ENCODE measurements around the gene MAST3.

MAST3 gene

DNA sequence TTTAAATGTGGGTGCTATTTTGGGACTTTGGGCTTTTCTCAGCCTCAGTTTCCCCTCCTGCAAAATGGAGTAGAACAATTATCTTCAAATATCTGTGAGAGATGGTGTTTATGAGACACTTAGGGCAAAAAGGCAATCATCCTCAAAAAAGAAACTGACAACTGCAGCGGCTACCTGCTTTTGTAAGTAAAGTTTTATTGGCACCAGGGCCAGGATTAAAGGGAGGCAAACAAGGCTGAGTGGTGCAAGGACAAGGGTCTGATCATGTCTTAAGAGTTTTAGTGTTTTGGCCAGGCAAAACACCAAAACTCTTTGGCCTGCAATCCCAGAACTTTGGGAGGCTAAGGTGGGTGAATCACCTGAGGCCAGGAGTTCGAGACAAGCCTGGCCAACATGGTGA lies 1.3 kb upstream of the MAST3 start:
- no peak for DNase-seq
- H3K9ac ChIP-seq (ENCODE audit: low read length), result no peak overlapping the region

GRCh38 chr19:18097993-18098890 lies 664 bp downstream of the MAST3 start:
- no peaks in the 10 kb centered on the region for H3K36me3 ChIP-seq (ENCODE audit: control insufficient read depth, insufficient read depth, low read length)
- no peak overlapping the region for H2BK5ac ChIP-seq (ENCODE audit: low read length)
- peak overlapping the region; percentile 1 for H3K4me3 ChIP-seq (ENCODE audit: low read length)
- peaks cover 1% of the 10 kb centered on the region for H3K4me1 ChIP-seq (ENCODE audit: control insufficient read depth, low read depth, low read length)
- no peak overlapping the region for H4K5ac ChIP-seq (ENCODE audit: low read length)
- H3K27me3 ChIP-seq (ENCODE audit: insufficient read depth, low read length, poor library complexity), result no peaks in the 10 kb centered on the region
- H3K4me2 ChIP-seq (ENCODE audit: low read length), result peak overlapping the region; percentile 25
- H3K79me2 ChIP-seq (ENCODE audit: control insufficient read depth, insufficient read depth, low read length), result no peaks in the 10 kb centered on the region
- no peaks in the 10 kb centered on the region for H3K79me1 ChIP-seq (ENCODE audit: low read length)
- H3K4ac ChIP-seq (ENCODE audit: low read depth, low read length), result no peak overlapping the region
- H2BK120ac ChIP-seq (ENCODE audit: low read depth, low read length), result no peak overlapping the region
- H3K23ac ChIP-seq (ENCODE audit: low read length), result no peak overlapping the region
- H2AK5ac ChIP-seq (ENCODE audit: low read length), result no peak overlapping the region
- no peak overlapping the region for H4K8ac ChIP-seq (ENCODE audit: low read depth, low read length)
- whole genome bisulfite sequencing (ENCODE audit: extremely low coverage, insufficient coverage, low lambda C conversion rate), result no CpG with 5 or more reads among the region's 22 CpGs
- peak overlapping the region; percentile 47 for H3K9ac ChIP-seq (ENCODE audit: low read length)
- H3K56ac ChIP-seq (ENCODE audit: low read length), result peak overlapping the region; percentile 60
- no peak overlapping the region for H3K27ac ChIP-seq (ENCODE audit: low read depth, low read length)
- H2BK15ac ChIP-seq (replicated peaks; ENCODE audit: low read depth), result no peak overlapping the region
- no peak overlapping the region for H3K18ac ChIP-seq (ENCODE audit: low read length)
- DNase-seq, result no peak

More for the DNA sequence above, 1.3 kb upstream of the MAST3 start:
- H3K79me2 ChIP-seq (ENCODE audit: control insufficient read depth, insufficient read depth, low read length), result no peaks in the 10 kb centered on the region
- no peak overlapping the region for H2BK5ac ChIP-seq (ENCODE audit: low read length)
- no peaks in the 10 kb centered on the region for H3K79me1 ChIP-seq (ENCODE audit: low read length)
- H2BK120ac ChIP-seq (ENCODE audit: low read depth, low read length), result no peak overlapping the region
- peaks cover 1% of the 10 kb centered on the region for H3K4me1 ChIP-seq (ENCODE audit: control insufficient read depth, low read depth, low read length)
- H2BK15ac ChIP-seq (replicated peaks; ENCODE audit: low read depth), result no peak overlapping the region
- no peak overlapping the region for H3K4ac ChIP-seq (ENCODE audit: low read depth, low read length)
- no peak overlapping the region for H4K8ac ChIP-seq (ENCODE audit: low read depth, low read length)
- H3K56ac ChIP-seq (ENCODE audit: low read length), result no peak overlapping the region
- H3K18ac ChIP-seq (ENCODE audit: low read length), result no peak overlapping the region
- H4K5ac ChIP-seq (ENCODE audit: low read length), result no peak overlapping the region
- no peak overlapping the region for H3K4me2 ChIP-seq (ENCODE audit: low read length)
- H3K36me3 ChIP-seq (ENCODE audit: control insufficient read depth, insufficient read depth, low read length), result no peaks in the 10 kb centered on the region
- no peak overlapping the region for H2AK5ac ChIP-seq (ENCODE audit: low read length)
- H3K4me3 ChIP-seq (ENCODE audit: low read length), result no peak overlapping the region
- WGBS (ENCODE audit: extremely low coverage, insufficient coverage, low lambda C conversion rate), result no CpG with 5 or more reads among the region's 2 CpGs
- no peaks in the 10 kb centered on the region for H3K27me3 ChIP-seq (ENCODE audit: insufficient read depth, low read length, poor library complexity)
- no peak overlapping the region for H3K27ac ChIP-seq (ENCODE audit: low read depth, low read length)
- H3K23ac ChIP-seq (ENCODE audit: low read length), result no peak overlapping the region

DNA sequence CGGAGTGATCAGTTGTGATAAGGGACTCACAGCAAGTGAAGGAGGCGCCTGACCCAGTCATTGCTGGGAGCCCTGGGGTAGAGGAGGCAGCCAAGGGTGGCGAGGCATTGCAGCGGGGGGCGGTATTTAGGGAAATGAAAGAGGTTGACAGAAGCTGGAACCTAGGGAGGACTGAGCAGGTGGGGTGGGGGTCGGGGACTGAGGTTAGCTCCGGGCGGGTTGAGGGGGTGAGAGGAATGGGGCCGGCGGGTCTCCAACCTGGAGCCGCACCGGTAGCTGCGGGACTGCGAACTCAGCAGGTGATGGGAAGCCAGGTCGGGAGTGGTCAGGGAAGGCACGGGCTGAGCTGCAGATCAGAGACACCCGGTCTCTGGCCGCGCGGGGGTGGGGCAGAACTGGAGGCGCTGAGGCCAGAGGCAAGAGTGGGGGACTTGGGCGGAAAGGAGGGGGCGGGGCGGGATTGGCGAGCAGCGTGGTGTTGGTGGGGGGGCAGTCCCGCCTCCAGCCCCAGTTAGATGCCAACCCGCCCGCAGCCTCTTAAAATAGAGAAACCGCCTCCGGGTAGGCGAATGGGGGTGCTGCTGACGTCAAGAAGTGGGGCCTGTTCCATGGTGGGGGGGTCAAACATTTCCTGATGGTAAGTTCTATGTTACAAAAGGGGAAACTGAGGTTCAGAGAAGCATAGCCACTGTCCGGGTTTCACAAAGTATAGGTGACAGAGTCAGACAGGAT lies 1.5 kb downstream of the MAST3 start:
- H2BK5ac ChIP-seq (ENCODE audit: low read length), result no peak overlapping the region
- no peaks in the 10 kb centered on the region for H3K79me2 ChIP-seq (ENCODE audit: control insufficient read depth, insufficient read depth, low read length)
- H3K4me2 ChIP-seq (ENCODE audit: low read length), result no peak overlapping the region
- no peak overlapping the region for H2BK15ac ChIP-seq (replicated peaks; ENCODE audit: low read depth)
- peaks cover 1% of the 10 kb centered on the region for H3K4me1 ChIP-seq (ENCODE audit: control insufficient read depth, low read depth, low read length)
- WGBS (ENCODE audit: extremely low coverage, insufficient coverage, low lambda C conversion rate), result no CpG with 5 or more reads among the region's 34 CpGs
- peak; percentile 21 for DNase-seq
- H4K5ac ChIP-seq (ENCODE audit: low read length), result no peak overlapping the region
- H3K9ac ChIP-seq (ENCODE audit: low read length), result peak overlapping the region; percentile 47
- H3K79me1 ChIP-seq (ENCODE audit: low read length), result no peaks in the 10 kb centered on the region
- H3K4ac ChIP-seq (ENCODE audit: low read depth, low read length), result no peak overlapping the region
- H3K27ac ChIP-seq (ENCODE audit: low read depth, low read length), result no peak overlapping the region
- H3K56ac ChIP-seq (ENCODE audit: low read length), result peak overlapping the region; percentile 60
- H3K18ac ChIP-seq (ENCODE audit: low read length), result no peak overlapping the region
- H3K27me3 ChIP-seq (ENCODE audit: insufficient read depth, low read length, poor library complexity), result no peaks in the 10 kb centered on the region
- H4K8ac ChIP-seq (ENCODE audit: low read depth, low read length), result no peak overlapping the region
- no peak overlapping the region for H2AK5ac ChIP-seq (ENCODE audit: low read length)
- no peak overlapping the region for H3K4me3 ChIP-seq (ENCODE audit: low read length)
- no peaks in the 10 kb centered on the region for H3K36me3 ChIP-seq (ENCODE audit: control insufficient read depth, insufficient read depth, low read length)
- no peak overlapping the region for H3K23ac ChIP-seq (ENCODE audit: low read length)
- no peak overlapping the region for H2BK120ac ChIP-seq (ENCODE audit: low read depth, low read length)

DNA sequence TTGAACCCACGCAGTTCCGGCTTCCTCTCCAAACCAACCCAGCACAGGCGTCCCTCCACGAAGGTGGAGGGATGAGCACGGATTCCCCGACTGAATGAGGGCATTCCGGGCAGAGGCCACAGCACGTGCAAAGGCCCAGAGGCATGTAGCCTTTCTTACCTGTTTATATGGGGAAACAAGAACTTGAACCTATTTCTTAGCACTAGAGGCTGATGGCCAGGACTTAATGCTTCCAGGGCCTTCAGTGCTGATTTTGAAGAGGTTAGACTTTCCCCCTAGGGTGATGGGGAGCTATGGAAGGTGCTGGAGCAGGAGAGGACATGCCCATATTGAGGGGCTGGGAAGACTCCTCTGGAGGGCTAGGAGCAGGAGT lies 2.0 kb downstream of the MAST3 start:
- Histone ChIP-seq H3K36me3 (ENCODE audit: control insufficient read depth, insufficient read depth, low read length) (no peaks in the 10 kb centered on the region), H2BK5ac (ENCODE audit: low read length) (no peak overlapping the region), H3K4ac (ENCODE audit: low read depth, low read length) (no peak overlapping the region), H4K8ac (ENCODE audit: low read depth, low read length) (no peak overlapping the region), H3K4me3 (ENCODE audit: low read length) (no peak overlapping the region), H3K79me2 (ENCODE audit: control insufficient read depth, insufficient read depth, low read length) (no peaks in the 10 kb centered on the region), H3K27ac (ENCODE audit: low read depth, low read length) (no peak overlapping the region), H2BK120ac (ENCODE audit: low read depth, low read length) (no peak overlapping the region), H3K79me1 (ENCODE audit: low read length) (no peaks in the 10 kb centered on the region), H2AK5ac (ENCODE audit: low read length) (no peak overlapping the region), H3K56ac (ENCODE audit: low read length) (no peak overlapping the region), H3K23ac (ENCODE audit: low read length) (no peak overlapping the region), H3K27me3 (ENCODE audit: insufficient read depth, low read length, poor library complexity) (no peaks in the 10 kb centered on the region), H4K5ac (ENCODE audit: low read length) (no peak overlapping the region), H2BK15ac (replicated peaks; ENCODE audit: low read depth) (no peak overlapping the region), H3K4me2 (ENCODE audit: low read length) (no peak overlapping the region), H3K9ac (ENCODE audit: low read length) (no peak overlapping the region), H3K18ac (ENCODE audit: low read length) (no peak overlapping the region), H3K4me1 (ENCODE audit: control insufficient read depth, low read depth, low read length) (peaks cover 1% of the 10 kb centered on the region)
- DNase-seq, result no peak
- no CpG with 5 or more reads among the region's 8 CpGs for WGBS (ENCODE audit: extremely low coverage, insufficient coverage, low lambda C conversion rate)

DNA sequence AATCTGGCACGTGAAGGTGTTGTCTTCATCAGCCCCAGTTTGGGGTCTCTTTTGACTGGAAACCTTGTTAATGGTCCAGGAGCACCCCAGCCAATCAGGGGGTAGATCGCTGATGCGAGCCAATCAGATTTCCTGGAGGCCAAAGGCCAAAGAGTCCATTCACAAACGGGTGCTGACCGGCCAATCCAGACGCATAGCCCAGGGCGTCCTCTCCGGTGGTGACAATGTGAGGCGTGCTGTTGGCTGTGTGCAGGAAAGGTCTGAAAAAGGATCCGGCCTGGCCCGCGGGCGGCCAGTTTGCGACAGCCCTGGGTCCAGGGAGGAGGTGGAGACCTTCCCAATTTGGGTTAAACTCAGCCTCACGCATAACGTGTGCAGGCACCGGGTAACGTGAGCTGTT lies 3.1 kb downstream of the MAST3 start:
- H2AK5ac ChIP-seq (ENCODE audit: low read length), result no peak overlapping the region
- H2BK15ac ChIP-seq (replicated peaks; ENCODE audit: low read depth), result no peak overlapping the region
- H3K27ac ChIP-seq (ENCODE audit: low read depth, low read length), result no peak overlapping the region
- H3K4ac ChIP-seq (ENCODE audit: low read depth, low read length), result no peak overlapping the region
- H2BK5ac ChIP-seq (ENCODE audit: low read length), result no peak overlapping the region
- H3K79me1 ChIP-seq (ENCODE audit: low read length), result no peaks in the 10 kb centered on the region
- H3K18ac ChIP-seq (ENCODE audit: low read length), result no peak overlapping the region
- H3K4me3 ChIP-seq (ENCODE audit: low read length), result no peak overlapping the region
- peak overlapping the region; percentile 29 for H3K4me2 ChIP-seq (ENCODE audit: low read length)
- H3K56ac ChIP-seq (ENCODE audit: low read length), result peak overlapping the region; percentile 38
- DNase-seq, result peak; percentile 80
- no peak overlapping the region for H3K23ac ChIP-seq (ENCODE audit: low read length)
- H3K36me3 ChIP-seq (ENCODE audit: control insufficient read depth, insufficient read depth, low read length), result no peaks in the 10 kb centered on the region
- H3K9ac ChIP-seq (ENCODE audit: low read length), result peak overlapping the region; percentile 18
- no peak overlapping the region for H2BK120ac ChIP-seq (ENCODE audit: low read depth, low read length)
- peaks cover 1% of the 10 kb centered on the region for H3K4me1 ChIP-seq (ENCODE audit: control insufficient read depth, low read depth, low read length)
- no peaks in the 10 kb centered on the region for H3K79me2 ChIP-seq (ENCODE audit: control insufficient read depth, insufficient read depth, low read length)
- H4K8ac ChIP-seq (ENCODE audit: low read depth, low read length), result no peak overlapping the region
- WGBS (ENCODE audit: extremely low coverage, insufficient coverage, low lambda C conversion rate), result no CpG with 5 or more reads among the region's 18 CpGs
- no peaks in the 10 kb centered on the region for H3K27me3 ChIP-seq (ENCODE audit: insufficient read depth, low read length, poor library complexity)
- no peak overlapping the region for H4K5ac ChIP-seq (ENCODE audit: low read length)

Data from mesendoderm (in vitro differentiated cells).